CD14-positive monocyte (primary cell): ENCODE data around the gene NME7. TPM values are rescaled to one million over a fixed set of nuclear protein-coding genes. Genes with fewer than 3 reads are reported as not detected.

Experiments used
- DNase-seq, 3 donors: peaks; one replicate each; pipeline ENCODE4 v3.0.0-alpha.2; 2011 to 2022
- H2AFZ ChIP-seq: 2 replicates; pipeline ENCODE4 v1.6.0; 2012; ENCODE audit warnings: mild to moderate bottlenecking, low read depth, low read length, inconsistent platforms; ENCODE audit not compliant: insufficient read depth, poor library complexity, severe bottlenecking
- H3K27ac ChIP-seq, 2 donors: 1 replicate in 1 of 2; 2 replicates in 1 of 2; pipeline ENCODE4 v1.5.1; 2012 to 2013; ENCODE audit warnings: low read length in 2 of 2, control low read depth in 1 of 2, inconsistent platforms in 1 of 2, low read depth in 1 of 2, mild to moderate bottlenecking in 1 of 2
- H3K27me3 ChIP-seq, 2 donors: one replicate each; pipeline versions ENCODE4 v1.6.0 to v1.6.1; 2011 to 2013; ENCODE audit warnings: low read length in 2 of 2; ENCODE audit not compliant: control insufficient read depth in 2 of 2, insufficient read depth in 2 of 2
- H3K36me3 ChIP-seq, 2 donors: replicated peaks in 1 of 2; 1 replicate in 1 of 2; 2 replicates in 1 of 2; pipeline versions ENCODE4 v1.5.1 to v1.6.1; 2012 to 2013; ENCODE audit warnings: low read length in 2 of 2, control low read depth in 1 of 2, inconsistent platforms in 1 of 2, mild to moderate bottlenecking in 1 of 2; ENCODE audit not compliant: insufficient read depth in 2 of 2, control insufficient read depth in 1 of 2
- H3K4me1 ChIP-seq, 2 donors: 1 replicate in 1 of 2; 2 replicates in 1 of 2; pipeline versions ENCODE4 v1.5.1 to v1.6.1; 2012 to 2013; ENCODE audit warnings: low read length in 2 of 2, control low read depth in 1 of 2, inconsistent platforms in 1 of 2, mild to moderate bottlenecking in 1 of 2, moderate library complexity in 1 of 2; ENCODE audit not compliant: insufficient read depth in 2 of 2, control insufficient read depth in 1 of 2
- H3K4me2 ChIP-seq: replicated peaks from 2 replicates; pipeline ENCODE3; 2012; ENCODE audit warnings: low read length, moderate library complexity, mild to moderate bottlenecking; ENCODE audit not compliant: poor library complexity, severe bottlenecking; ENCODE audit errors: extremely low read depth
- H3K4me3 ChIP-seq, 3 experiments: fragments of 200-600 bp in 1 of 3; sonication (generic) in 1 of 3; replicated peaks in 1 of 3; 1 replicate in 2 of 3; 2 replicates in 1 of 3; pipeline ENCODE4 v1.5.1; 2011 to 2013; ENCODE audit warnings: low read length in 3 of 3, mild to moderate bottlenecking in 3 of 3, control low read depth in 2 of 3, low read depth in 2 of 3, inconsistent platforms in 1 of 3, moderate library complexity in 1 of 3
- H3K79me2 ChIP-seq: 2 replicates; pipeline ENCODE4 v1.6.0; 2012; ENCODE audit warnings: mild to moderate bottlenecking, control low read depth, inconsistent platforms, low read length, moderate library complexity; ENCODE audit not compliant: insufficient read depth
- H3K9ac ChIP-seq: 2 replicates; pipeline ENCODE4 v1.6.0; 2017; ENCODE audit warnings: low read length, mild to moderate bottlenecking; ENCODE audit not compliant: insufficient read depth, poor library complexity, severe bottlenecking
- H3K9me3 ChIP-seq, 2 donors: replicated peaks in 1 of 2; 1 replicate in 1 of 2; 2 replicates in 1 of 2; pipeline versions ENCODE4 v1.5.1 to v1.6.1; 2012 to 2013; ENCODE audit warnings: low read length in 2 of 2, control low read depth in 1 of 2; ENCODE audit not compliant: control insufficient read depth in 1 of 2, insufficient read depth in 1 of 2
- H4K20me1 ChIP-seq: 2 replicates; pipeline ENCODE4 v1.6.0; 2012; ENCODE audit warnings: mild to moderate bottlenecking, low read length, control low read depth, moderate library complexity; ENCODE audit not compliant: insufficient read depth
- H3K27ac Mint-ChIP-seq, 7 donors: one replicate each; pipeline ENCODE4 v1.8.0; 2020; ENCODE audit warnings: mild to moderate bottlenecking in 7 of 7, mixed read lengths in 7 of 7, moderate library complexity in 6 of 7, inconsistent platforms in 2 of 7
- H3K27me3 Mint-ChIP-seq, 3 donors: one replicate each; pipeline ENCODE4 v1.8.0; 2021 to 2022; ENCODE audit warnings: low read depth in 3 of 3, mild to moderate bottlenecking in 3 of 3, mixed read lengths in 3 of 3, moderate library complexity in 3 of 3, inconsistent platforms in 1 of 3
- H3K36me3 Mint-ChIP-seq, 2 donors: one replicate each; pipeline ENCODE4 v1.8.0; 2020; ENCODE audit warnings: mixed read lengths in 2 of 2, inconsistent platforms in 1 of 2, mild to moderate bottlenecking in 1 of 2
- H3K4me1 Mint-ChIP-seq: one replicate; pipeline ENCODE4 v1.8.0; 2020; ENCODE audit warnings: mild to moderate bottlenecking, mixed read lengths
- H3K4me3 Mint-ChIP-seq, 2 donors: one replicate each; pipeline ENCODE4 v1.8.0; 2020; ENCODE audit warnings: mild to moderate bottlenecking in 2 of 2, mixed read lengths in 2 of 2, moderate library complexity in 1 of 2
- H3K9me3 Mint-ChIP-seq, 7 donors: one replicate each; pipeline ENCODE4 v1.8.0; 2020 to 2022; ENCODE audit warnings: mixed read lengths in 7 of 7, mild to moderate bottlenecking in 6 of 7, moderate library complexity in 6 of 7, inconsistent platforms in 2 of 7
- CTCF ChIP-seq: fragments of 200-600 bp; IDR thresholded peaks from one replicate; pipeline ENCODE4 v1.8.0; 2022; ENCODE audit warnings: antibody characterized with exemption, mild to moderate bottlenecking
- WGBS: methylation state at CpG from one replicate; pipeline ENCODE4 v1.1.5; 2013; ENCODE audit warnings: missing lambda C conversion rate; ENCODE audit not compliant: insufficient coverage; 5-methylcytosine and 5-hydroxymethylcytosine counted together
- intact Hi-C, 2 donors: fragments of 100-400 bp; cut with micrococcal nuclease; formaldehyde crosslinking; loops; one replicate each; pipeline versions ENCODE4 v1.15.0 to v1.15.1; 2023
- polyA plus RNA-seq, 3 donors: library from polyadenylated mRNA; depleted of rRNA in 1 of 3; unstranded in 2 of 3; stranded (reverse) in 1 of 3; fragments of 300-500 nt in 2 of 3; fragments of >200 nt in 1 of 3; fragmentation: Illumina TruSeq in 2 of 3; gene quantifications; 1 replicate in 2 of 3; 2 replicates in 1 of 3; pipeline ENCODE4 v1.2.3, GENCODE V29; 2012 to 2021

NME7 gene
- polyA plus RNA-seq, 3 donors: 3.5 to 8.0 (median 6.0) TPM

GRCh38 chr1:169110689-169111447 is 256.7 kb downstream of the NME7 start:
- TF ChIP-seq CTCF: no peak
- Histone ChIP-seq H3K9ac (no peak overlapping the region), H3K27me3 (peaks cover 10 to 14% of the 10 kb centered on the region in 2 donors), H3K27ac (no peak overlapping the region), H4K20me1 (no peaks in the 10 kb centered on the region), H3K4me2 (peak overlapping the region; percentile 63), H3K36me3 (no peaks in the 10 kb centered on the region), H3K79me2 (no peaks in the 10 kb centered on the region), H3K9me3 (no peaks in the 10 kb centered on the region), H3K4me3 (peak overlapping the region in 1 of 3 experiments; percentile 37), H3K4me1 (peaks cover 48 to 68% of the 10 kb centered on the region in 2 donors), H2AFZ (no peak overlapping the region)
- 30% methylated on average over 2 of the region's 7 CpGs for WGBS
- Mint-ChIP-seq H3K27me3 (peaks cover 10 to 27% (median 11%) of the 10 kb centered on the region in 3 donors), H3K27ac (peak overlapping the region; percentile 64 to 85 (median 82)), H3K9me3 (peaks cover 0 to 4% (median 0%) of the 10 kb centered on the region in 7 donors), H3K4me1 (peaks cover 62% of the 10 kb centered on the region), H3K36me3 (peaks cover 8% of the 10 kb centered on the region in 2 donors), H3K4me3 (peak overlapping the region; percentile 62 to 76)
- intact Hi-C loops: no loop called here
- DNase-seq: peak in 2 of 3 donors; percentile 33 to 58

GRCh38 chr1:169110236-169110635 is 257.4 kb downstream of the NME7 start:
- Mint-ChIP-seq H3K4me3 (peak overlapping the region in 1 of 2 donors; percentile 68), H3K36me3 (peaks cover 8% of the 10 kb centered on the region in 2 donors), H3K4me1 (peaks cover 59% of the 10 kb centered on the region), H3K27me3 (peaks cover 11 to 27% (median 11%) of the 10 kb centered on the region in 3 donors), H3K9me3 (peaks cover 0 to 4% (median 0%) of the 10 kb centered on the region in 7 donors), H3K27ac (peak overlapping the region in 5 of 7 donors; percentile 19 to 80 (median 65))
- no peak overlapping the region for H3K9ac ChIP-seq
- no peaks in the 10 kb centered on the region for H3K79me2 ChIP-seq
- 0% methylated on average over 3 of the region's 3 CpGs for WGBS
- intact Hi-C loops: no loop called here
- no peaks in the 10 kb centered on the region for H4K20me1 ChIP-seq
- no peak overlapping the region for H3K27ac ChIP-seq
- H3K36me3 ChIP-seq: no peaks in the 10 kb centered on the region
- peaks cover 12 to 17% of the 10 kb centered on the region in 2 donors for H3K27me3 ChIP-seq
- DNase-seq: peak in 1 of 3 donors; percentile 19
- TF ChIP-seq CTCF: no peak
- H3K9me3 ChIP-seq: no peaks in the 10 kb centered on the region
- peaks cover 48 to 68% of the 10 kb centered on the region in 2 donors for H3K4me1 ChIP-seq
- H3K4me2 ChIP-seq: peak overlapping the region; percentile 63
- no peak overlapping the region for H2AFZ ChIP-seq
- peak overlapping the region in 1 of 3 experiments; percentile 37 for H3K4me3 ChIP-seq
